Ishikawa (cell line): ENCODE results near the gene RBP3.

Experiments used
- CEBPB ChIP-seq: IDR thresholded peaks from 2 replicates; pipeline ENCODE4 v1.6.1; 2012
- EP300 ChIP-seq: IDR thresholded peaks from 2 replicates; pipeline ENCODE4 v1.6.1; 2012; ENCODE audit warnings: borderline replicate concordance
- FOXM1 ChIP-seq: IDR thresholded peaks from 2 replicates; pipeline ENCODE4 v1.6.1; 2012; ENCODE audit warnings: low read depth, borderline replicate concordance
- RAD21 ChIP-seq: IDR thresholded peaks from 2 replicates; pipeline ENCODE4 v1.6.1; 2012; ENCODE audit warnings: low read depth
- TAF1 ChIP-seq: IDR thresholded peaks from 2 replicates; pipeline ENCODE4 v1.6.1; 2012; ENCODE audit warnings: low read depth, mild to moderate bottlenecking
- TEAD4 ChIP-seq: IDR thresholded peaks from 2 replicates; pipeline ENCODE4 v1.6.1; 2012
- YY1 ChIP-seq: IDR thresholded peaks from 2 replicates; pipeline ENCODE4 v1.6.1; 2012; ENCODE audit warnings: low read depth
- ZBTB7A ChIP-seq: IDR thresholded peaks from 2 replicates; pipeline ENCODE4 v1.6.1; 2012; ENCODE audit warnings: low read depth
- TF ChIP-seq, protein P1 (sequence below): IDR thresholded peaks from 2 replicates; pipeline ENCODE4 v1.6.1; 2012; ENCODE audit warnings: low read depth, mild to moderate bottlenecking
- TF ChIP-seq, protein P2 (sequence below): IDR thresholded peaks from 2 replicates; pipeline ENCODE4 v1.6.1; 2012

DNA sequence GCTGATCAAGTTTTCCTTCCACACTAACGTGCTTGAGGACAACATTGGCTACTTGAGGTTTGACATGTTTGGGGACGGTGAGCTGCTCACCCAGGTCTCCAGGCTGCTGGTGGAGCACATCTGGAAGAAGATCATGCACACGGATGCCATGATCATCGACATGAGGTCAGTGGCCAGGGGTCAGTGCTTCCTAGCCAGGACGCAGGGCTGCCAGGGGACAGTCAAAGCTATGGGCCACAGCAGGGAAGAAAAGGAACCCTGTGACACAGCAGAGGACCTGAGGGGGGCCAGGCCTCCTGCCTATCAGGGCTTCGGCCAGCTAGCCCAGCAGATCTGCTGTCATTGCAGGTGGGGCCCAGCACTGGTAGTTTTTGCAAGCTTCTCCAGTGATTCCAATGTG is 5.2 kb downstream of the RBP3 start:
- TF ChIP-seq CEBPB (no peak), FOXM1 (no peak), ZBTB7A (no peak), RAD21 (no peak), TEAD4 (no peak), EP300 (no peak), TAF1 (no peak), YY1 (no peak)
- TF ChIP-seq, protein P1, sequence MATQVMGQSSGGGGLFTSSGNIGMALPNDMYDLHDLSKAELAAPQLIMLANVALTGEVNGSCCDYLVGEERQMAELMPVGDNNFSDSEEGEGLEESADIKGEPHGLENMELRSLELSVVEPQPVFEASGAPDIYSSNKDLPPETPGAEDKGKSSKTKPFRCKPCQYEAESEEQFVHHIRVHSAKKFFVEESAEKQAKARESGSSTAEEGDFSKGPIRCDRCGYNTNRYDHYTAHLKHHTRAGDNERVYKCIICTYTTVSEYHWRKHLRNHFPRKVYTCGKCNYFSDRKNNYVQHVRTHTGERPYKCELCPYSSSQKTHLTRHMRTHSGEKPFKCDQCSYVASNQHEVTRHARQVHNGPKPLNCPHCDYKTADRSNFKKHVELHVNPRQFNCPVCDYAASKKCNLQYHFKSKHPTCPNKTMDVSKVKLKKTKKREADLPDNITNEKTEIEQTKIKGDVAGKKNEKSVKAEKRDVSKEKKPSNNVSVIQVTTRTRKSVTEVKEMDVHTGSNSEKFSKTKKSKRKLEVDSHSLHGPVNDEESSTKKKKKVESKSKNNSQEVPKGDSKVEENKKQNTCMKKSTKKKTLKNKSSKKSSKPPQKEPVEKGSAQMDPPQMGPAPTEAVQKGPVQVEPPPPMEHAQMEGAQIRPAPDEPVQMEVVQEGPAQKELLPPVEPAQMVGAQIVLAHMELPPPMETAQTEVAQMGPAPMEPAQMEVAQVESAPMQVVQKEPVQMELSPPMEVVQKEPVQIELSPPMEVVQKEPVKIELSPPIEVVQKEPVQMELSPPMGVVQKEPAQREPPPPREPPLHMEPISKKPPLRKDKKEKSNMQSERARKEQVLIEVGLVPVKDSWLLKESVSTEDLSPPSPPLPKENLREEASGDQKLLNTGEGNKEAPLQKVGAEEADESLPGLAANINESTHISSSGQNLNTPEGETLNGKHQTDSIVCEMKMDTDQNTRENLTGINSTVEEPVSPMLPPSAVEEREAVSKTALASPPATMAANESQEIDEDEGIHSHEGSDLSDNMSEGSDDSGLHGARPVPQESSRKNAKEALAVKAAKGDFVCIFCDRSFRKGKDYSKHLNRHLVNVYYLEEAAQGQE, result no peak
- TF ChIP-seq, protein P2, sequence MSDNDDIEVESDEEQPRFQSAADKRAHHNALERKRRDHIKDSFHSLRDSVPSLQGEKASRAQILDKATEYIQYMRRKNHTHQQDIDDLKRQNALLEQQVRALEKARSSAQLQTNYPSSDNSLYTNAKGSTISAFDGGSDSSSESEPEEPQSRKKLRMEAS, result no peak
